Measurements from ENCODE around the gene FILIP1. TPM values are rescaled to one million over a fixed set of nuclear protein-coding genes. Genes with fewer than 3 reads are reported as not detected.

Gene FILIP1
- total RNA-seq, 1 experiment from 2014 or later = 2.9 TPM

DNA sequence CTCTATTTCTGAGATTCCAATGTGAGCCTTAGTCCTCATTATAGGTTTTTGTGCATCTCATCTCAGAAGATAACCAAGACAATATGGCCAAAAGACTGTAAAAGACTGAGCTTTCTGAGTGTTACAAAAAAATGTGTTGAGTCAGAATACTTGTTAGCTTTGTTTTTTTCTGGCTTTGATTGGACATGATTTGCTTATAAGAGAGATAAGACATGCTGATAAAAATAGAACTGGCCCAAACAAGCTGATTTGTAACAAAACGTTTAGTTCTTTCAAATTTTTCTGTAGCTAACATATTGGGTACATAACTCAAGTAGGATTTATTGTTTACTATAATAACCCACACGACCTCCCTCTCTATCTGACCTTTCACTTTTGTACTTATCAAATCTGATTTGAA is 32.9 kb downstream of the FILIP1 start:
- Mint-ChIP-seq H3K36me3 (no peaks in the 10 kb centered on the region), H3K4me1 (no peaks in the 10 kb centered on the region), H3K9me3 (no peaks in the 10 kb centered on the region), H3K27me3 (ENCODE audit: low read depth) (no peaks in the 10 kb centered on the region), H3K27ac (no peak overlapping the region), H3K4me3 (no peak overlapping the region)
- ChIA-PET CTCF (interaction anchor here (0.6 kb wide), 1 partner anchor 103 kb away, joined by 3 read pairs; no protein-coding TSS in a partner anchor), POLR2A (no interaction called here)
- TF ChIP-seq ELF4 (CRISPR knock-in tag; IDR thresholded peaks at IDR 0.05; ENCODE audit: low read depth) (no peak), SMAD4 (CRISPR knock-in tag; IDR thresholded peaks at IDR 0.05) (no peak), ZNF138 (CRISPR knock-in tag; conservative IDR thresholded peaks at IDR 0.05) (no peak), ZNF423 (CRISPR knock-in tag; IDR thresholded peaks at IDR 0.05) (no peak), RORB (CRISPR knock-in tag; IDR thresholded peaks at IDR 0.05) (no peak), FOXJ3 (CRISPR knock-in tag; IDR thresholded peaks at IDR 0.05; ENCODE audit: borderline replicate concordance) (no peak), ESRRA (CRISPR knock-in tag; IDR thresholded peaks at IDR 0.05; ENCODE audit: borderline replicate concordance) (no peak), CREB1 (CRISPR knock-in tag; IDR thresholded peaks at IDR 0.05) (no peak), EMX1 (CRISPR knock-in tag; IDR thresholded peaks at IDR 0.05) (no peak), GABPB1 (CRISPR knock-in tag; IDR thresholded peaks at IDR 0.05) (no peak), SP1 (CRISPR knock-in tag; conservative IDR thresholded peaks at IDR 0.05) (no peak), NR2C2 (CRISPR knock-in tag; IDR thresholded peaks at IDR 0.05) (no peak)
- TF ChIP-seq, protein P1, sequence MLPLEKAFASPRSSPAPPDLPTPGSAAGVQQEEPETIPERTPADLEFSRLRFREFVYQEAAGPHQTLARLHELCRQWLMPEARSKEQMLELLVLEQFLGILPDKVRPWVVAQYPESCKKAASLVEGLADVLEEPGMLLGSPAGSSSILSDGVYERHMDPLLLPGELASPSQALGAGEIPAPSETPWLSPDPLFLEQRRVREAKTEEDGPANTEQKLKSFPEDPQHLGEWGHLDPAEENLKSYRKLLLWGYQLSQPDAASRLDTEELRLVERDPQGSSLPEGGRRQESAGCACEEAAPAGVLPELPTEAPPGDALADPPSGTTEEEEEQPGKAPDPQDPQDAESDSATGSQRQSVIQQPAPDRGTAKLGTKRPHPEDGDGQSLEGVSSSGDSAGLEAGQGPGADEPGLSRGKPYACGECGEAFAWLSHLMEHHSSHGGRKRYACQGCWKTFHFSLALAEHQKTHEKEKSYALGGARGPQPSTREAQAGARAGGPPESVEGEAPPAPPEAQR (CRISPR knock-in tag; IDR thresholded peaks at IDR 0.05) = no peak
- TF ChIP-seq, protein P2, sequence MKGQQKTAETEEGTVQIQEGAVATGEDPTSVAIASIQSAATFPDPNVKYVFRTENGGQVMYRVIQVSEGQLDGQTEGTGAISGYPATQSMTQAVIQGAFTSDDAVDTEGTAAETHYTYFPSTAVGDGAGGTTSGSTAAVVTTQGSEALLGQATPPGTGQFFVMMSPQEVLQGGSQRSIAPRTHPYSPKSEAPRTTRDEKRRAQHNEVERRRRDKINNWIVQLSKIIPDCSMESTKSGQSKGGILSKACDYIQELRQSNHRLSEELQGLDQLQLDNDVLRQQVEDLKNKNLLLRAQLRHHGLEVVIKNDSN (CRISPR knock-in tag; IDR thresholded peaks at IDR 0.05) = no peak
- TF ChIP-seq, protein P3, sequence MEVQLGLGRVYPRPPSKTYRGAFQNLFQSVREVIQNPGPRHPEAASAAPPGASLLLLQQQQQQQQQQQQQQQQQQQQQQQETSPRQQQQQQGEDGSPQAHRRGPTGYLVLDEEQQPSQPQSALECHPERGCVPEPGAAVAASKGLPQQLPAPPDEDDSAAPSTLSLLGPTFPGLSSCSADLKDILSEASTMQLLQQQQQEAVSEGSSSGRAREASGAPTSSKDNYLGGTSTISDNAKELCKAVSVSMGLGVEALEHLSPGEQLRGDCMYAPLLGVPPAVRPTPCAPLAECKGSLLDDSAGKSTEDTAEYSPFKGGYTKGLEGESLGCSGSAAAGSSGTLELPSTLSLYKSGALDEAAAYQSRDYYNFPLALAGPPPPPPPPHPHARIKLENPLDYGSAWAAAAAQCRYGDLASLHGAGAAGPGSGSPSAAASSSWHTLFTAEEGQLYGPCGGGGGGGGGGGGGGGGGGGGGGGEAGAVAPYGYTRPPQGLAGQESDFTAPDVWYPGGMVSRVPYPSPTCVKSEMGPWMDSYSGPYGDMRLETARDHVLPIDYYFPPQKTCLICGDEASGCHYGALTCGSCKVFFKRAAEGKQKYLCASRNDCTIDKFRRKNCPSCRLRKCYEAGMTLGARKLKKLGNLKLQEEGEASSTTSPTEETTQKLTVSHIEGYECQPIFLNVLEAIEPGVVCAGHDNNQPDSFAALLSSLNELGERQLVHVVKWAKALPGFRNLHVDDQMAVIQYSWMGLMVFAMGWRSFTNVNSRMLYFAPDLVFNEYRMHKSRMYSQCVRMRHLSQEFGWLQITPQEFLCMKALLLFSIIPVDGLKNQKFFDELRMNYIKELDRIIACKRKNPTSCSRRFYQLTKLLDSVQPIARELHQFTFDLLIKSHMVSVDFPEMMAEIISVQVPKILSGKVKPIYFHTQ (CRISPR knock-in tag; IDR thresholded peaks at IDR 0.05) = no peak
- TF ChIP-seq, protein P4, sequence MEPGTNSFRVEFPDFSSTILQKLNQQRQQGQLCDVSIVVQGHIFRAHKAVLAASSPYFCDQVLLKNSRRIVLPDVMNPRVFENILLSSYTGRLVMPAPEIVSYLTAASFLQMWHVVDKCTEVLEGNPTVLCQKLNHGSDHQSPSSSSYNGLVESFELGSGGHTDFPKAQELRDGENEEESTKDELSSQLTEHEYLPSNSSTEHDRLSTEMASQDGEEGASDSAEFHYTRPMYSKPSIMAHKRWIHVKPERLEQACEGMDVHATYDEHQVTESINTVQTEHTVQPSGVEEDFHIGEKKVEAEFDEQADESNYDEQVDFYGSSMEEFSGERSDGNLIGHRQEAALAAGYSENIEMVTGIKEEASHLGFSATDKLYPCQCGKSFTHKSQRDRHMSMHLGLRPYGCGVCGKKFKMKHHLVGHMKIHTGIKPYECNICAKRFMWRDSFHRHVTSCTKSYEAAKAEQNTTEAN (CRISPR knock-in tag; IDR thresholded peaks at IDR 0.05) = no peak
- TF ChIP-seq, protein P5, sequence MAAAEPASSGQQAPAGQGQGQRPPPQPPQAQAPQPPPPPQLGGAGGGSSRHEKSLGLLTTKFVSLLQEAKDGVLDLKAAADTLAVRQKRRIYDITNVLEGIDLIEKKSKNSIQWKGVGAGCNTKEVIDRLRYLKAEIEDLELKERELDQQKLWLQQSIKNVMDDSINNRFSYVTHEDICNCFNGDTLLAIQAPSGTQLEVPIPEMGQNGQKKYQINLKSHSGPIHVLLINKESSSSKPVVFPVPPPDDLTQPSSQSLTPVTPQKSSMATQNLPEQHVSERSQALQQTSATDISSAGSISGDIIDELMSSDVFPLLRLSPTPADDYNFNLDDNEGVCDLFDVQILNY (CRISPR knock-in tag; IDR thresholded peaks at IDR 0.05) = no peak
- DNase-seq (ENCODE audit: low spot score) (no peak), ATAC-seq (no peak)

DNA sequence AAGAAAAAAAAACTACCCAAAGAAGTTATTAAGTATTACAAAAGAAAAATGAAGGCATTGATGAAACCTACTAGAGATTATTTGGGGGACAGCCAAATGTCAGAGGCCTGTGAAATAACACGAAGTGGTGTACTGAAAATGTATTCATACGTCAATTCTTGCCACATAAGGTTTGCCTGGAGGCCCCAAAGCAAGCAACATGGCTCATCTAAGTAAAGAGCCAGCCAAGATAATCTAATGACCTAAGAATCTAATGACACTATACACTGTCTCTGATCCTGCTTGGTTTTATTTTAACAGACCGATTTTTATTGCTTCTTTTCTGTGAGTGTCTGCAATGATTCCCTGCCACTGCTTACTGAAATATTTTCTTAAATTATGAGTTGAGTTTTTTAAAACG is 34.7 kb downstream of the FILIP1 start:
- H3K4me3 Mint-ChIP-seq = no peak overlapping the region
- DNase-seq (ENCODE audit: low spot score) (no peak), ATAC-seq (no peak)
- H3K36me3 Mint-ChIP-seq = no peaks in the 10 kb centered on the region
- H3K27ac Mint-ChIP-seq = no peak overlapping the region
- POLR2A ChIA-PET = no interaction called here
- CTCF ChIA-PET = no interaction called here
- no peaks in the 10 kb centered on the region for H3K9me3 Mint-ChIP-seq
- H3K27me3 Mint-ChIP-seq (ENCODE audit: low read depth) = no peaks in the 10 kb centered on the region
- no peaks in the 10 kb centered on the region for H3K4me1 Mint-ChIP-seq
- TF ChIP-seq CREB1 (CRISPR knock-in tag; IDR thresholded peaks at IDR 0.05) = no peak
- TF ChIP-seq, protein P6, sequence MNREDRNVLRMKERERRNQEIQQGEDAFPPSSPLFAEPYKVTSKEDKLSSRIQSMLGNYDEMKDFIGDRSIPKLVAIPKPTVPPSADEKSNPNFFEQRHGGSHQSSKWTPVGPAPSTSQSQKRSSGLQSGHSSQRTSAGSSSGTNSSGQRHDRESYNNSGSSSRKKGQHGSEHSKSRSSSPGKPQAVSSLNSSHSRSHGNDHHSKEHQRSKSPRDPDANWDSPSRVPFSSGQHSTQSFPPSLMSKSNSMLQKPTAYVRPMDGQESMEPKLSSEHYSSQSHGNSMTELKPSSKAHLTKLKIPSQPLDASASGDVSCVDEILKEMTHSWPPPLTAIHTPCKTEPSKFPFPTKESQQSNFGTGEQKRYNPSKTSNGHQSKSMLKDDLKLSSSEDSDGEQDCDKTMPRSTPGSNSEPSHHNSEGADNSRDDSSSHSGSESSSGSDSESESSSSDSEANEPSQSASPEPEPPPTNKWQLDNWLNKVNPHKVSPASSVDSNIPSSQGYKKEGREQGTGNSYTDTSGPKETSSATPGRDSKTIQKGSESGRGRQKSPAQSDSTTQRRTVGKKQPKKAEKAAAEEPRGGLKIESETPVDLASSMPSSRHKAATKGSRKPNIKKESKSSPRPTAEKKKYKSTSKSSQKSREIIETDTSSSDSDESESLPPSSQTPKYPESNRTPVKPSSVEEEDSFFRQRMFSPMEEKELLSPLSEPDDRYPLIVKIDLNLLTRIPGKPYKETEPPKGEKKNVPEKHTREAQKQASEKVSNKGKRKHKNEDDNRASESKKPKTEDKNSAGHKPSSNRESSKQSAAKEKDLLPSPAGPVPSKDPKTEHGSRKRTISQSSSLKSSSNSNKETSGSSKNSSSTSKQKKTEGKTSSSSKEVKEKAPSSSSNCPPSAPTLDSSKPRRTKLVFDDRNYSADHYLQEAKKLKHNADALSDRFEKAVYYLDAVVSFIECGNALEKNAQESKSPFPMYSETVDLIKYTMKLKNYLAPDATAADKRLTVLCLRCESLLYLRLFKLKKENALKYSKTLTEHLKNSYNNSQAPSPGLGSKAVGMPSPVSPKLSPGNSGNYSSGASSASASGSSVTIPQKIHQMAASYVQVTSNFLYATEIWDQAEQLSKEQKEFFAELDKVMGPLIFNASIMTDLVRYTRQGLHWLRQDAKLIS (CRISPR knock-in tag; IDR thresholded peaks at IDR 0.05; ENCODE audit: borderline replicate concordance) = no peak
- TF ChIP-seq, protein P7, sequence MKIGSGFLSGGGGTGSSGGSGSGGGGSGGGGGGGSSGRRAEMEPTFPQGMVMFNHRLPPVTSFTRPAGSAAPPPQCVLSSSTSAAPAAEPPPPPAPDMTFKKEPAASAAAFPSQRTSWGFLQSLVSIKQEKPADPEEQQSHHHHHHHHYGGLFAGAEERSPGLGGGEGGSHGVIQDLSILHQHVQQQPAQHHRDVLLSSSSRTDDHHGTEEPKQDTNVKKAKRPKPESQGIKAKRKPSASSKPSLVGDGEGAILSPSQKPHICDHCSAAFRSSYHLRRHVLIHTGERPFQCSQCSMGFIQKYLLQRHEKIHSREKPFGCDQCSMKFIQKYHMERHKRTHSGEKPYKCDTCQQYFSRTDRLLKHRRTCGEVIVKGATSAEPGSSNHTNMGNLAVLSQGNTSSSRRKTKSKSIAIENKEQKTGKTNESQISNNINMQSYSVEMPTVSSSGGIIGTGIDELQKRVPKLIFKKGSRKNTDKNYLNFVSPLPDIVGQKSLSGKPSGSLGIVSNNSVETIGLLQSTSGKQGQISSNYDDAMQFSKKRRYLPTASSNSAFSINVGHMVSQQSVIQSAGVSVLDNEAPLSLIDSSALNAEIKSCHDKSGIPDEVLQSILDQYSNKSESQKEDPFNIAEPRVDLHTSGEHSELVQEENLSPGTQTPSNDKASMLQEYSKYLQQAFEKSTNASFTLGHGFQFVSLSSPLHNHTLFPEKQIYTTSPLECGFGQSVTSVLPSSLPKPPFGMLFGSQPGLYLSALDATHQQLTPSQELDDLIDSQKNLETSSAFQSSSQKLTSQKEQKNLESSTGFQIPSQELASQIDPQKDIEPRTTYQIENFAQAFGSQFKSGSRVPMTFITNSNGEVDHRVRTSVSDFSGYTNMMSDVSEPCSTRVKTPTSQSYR (CRISPR knock-in tag; IDR thresholded peaks at IDR 0.05) = no peak
- TF ChIP-seq, protein P1 (CRISPR knock-in tag; IDR thresholded peaks at IDR 0.05) = no peak
- TF ChIP-seq SMAD4 (CRISPR knock-in tag; IDR thresholded peaks at IDR 0.05) = no peak
- TF ChIP-seq ZNF317 (CRISPR knock-in tag; IDR thresholded peaks at IDR 0.05; ENCODE audit: borderline replicate concordance, low read depth) = no peak
- no peak for TF ChIP-seq NR1H2 (CRISPR knock-in tag; IDR thresholded peaks at IDR 0.05)
